Prostate gland (tissue), 2 donors: ENCODE results near the gene PPP4C. TPM values are rescaled to one million over a fixed set of nuclear protein-coding genes. Genes with fewer than 3 reads are reported as not detected.

Source experiments
- DNase-seq: peaks from one replicate; pipeline ENCODE4 v3.0.0-alpha.2; 2019; ENCODE audit warnings: low spot score
- H3K27ac ChIP-seq, 2 donors: fragments of 200-600 bp; sonication (generic); 2 replicates each; pipeline ENCODE4 v1.5.1; 2017 to 2019
- H3K27me3 ChIP-seq: fragments of 200-600 bp; sonication (generic); replicated peaks from 2 replicates; pipeline ENCODE4 v1.5.1; 2019; ENCODE audit not compliant: insufficient read depth
- H3K36me3 ChIP-seq, 2 donors: fragments of 200-600 bp; sonication (generic); 1 replicate in 1 of 2; 2 replicates in 1 of 2; pipeline versions ENCODE4 v1.5.1 to v1.8.1; 2017 to 2019
- H3K4me1 ChIP-seq: fragments of 200-600 bp; sonication (generic); replicated peaks from 2 replicates; pipeline ENCODE4 v1.5.1; 2019
- H3K4me3 ChIP-seq, 2 donors: fragments of 200-600 bp; sonication (generic); 2 replicates each; pipeline ENCODE4 v1.5.1; 2017 to 2019
- H3K9me3 ChIP-seq: fragments of 200-600 bp; sonication (generic); 2 replicates; pipeline ENCODE4 v1.5.1; 2017
- CTCF ChIP-seq, 4 experiments: fragments of 200-600 bp in 2 of 4; fragments of 450-650 bp in 2 of 4; sonication (generic) in 2 of 4; IDR thresholded peaks; 1 replicate in 3 of 4; 2 replicates in 1 of 4; pipeline ENCODE4 v1.5.1; 2016 to 2019; ENCODE audit warnings: antibody characterized with exemption in 4 of 4, mild to moderate bottlenecking in 2 of 4, moderate library complexity in 2 of 4
- POLR2A ChIP-seq: fragments of 450-650 bp; IDR thresholded peaks from one replicate; pipeline ENCODE4 v1.6.1; 2016; ENCODE audit warnings: antibody characterized with exemption, mild to moderate bottlenecking
- POLR2AphosphoS5 ChIP-seq: sonication (generic); formaldehyde crosslinking; IDR thresholded peaks from one replicate; pipeline ENCODE4 v1.6.1; 2017; ENCODE audit warnings: antibody characterized with exemption
- WGBS: methylation state at CpG from one replicate; pipeline ENCODE4 v1.1.5; 2018; 5-methylcytosine and 5-hydroxymethylcytosine counted together
- intact Hi-C: fragments of 100-400 bp; cut with DNase I; formaldehyde crosslinking; loops from one replicate; pipeline ENCODE4 v1.14.2; 2022
- total RNA-seq, 2 donors: library from RNA; depleted of rRNA; stranded (reverse); fragments of >200 nt; gene quantifications; one replicate each; pipeline ENCODE4 v1.1.0, GENCODE V29; 2016

Gene PPP4C
- total RNA-seq, 2 donors from 2014 or later: 67.8 to 85.4 TPM

- TF ChIP-seq POLR2AphosphoS5 (no peak), CTCF (IDR thresholded peaks at IDR 0.05) (no peak), POLR2A (no peak)
- DNase-seq: no peak
- H3K27ac ChIP-seq: peak overlapping the region; percentile 93 to 97
- H3K4me1 ChIP-seq: peaks cover 16% of the 10 kb centered on the region
- no peaks in the 10 kb centered on the region for H3K9me3 ChIP-seq
- H3K4me3 ChIP-seq: peak overlapping the region; percentile 82 to 94
- H3K36me3 ChIP-seq: no peaks in the 10 kb centered on the region
- intact Hi-C loops: loop anchor here (10.0 kb wide), 2 partner anchors 279 to 309 kb away; partner anchors contain the start of genes MYL11, TBC1D10B and ZNF771
- 9% methylated on average over 45 of the region's 47 CpGs for whole genome bisulfite sequencing
- no peaks in the 10 kb centered on the region for H3K27me3 ChIP-seq
Measured at GRCh38 chr16:30095166-30096078, 19.6 kb downstream of the PPP4C start.

GRCh38 chr16:30096105-30096861 lies 20.5 kb downstream of the PPP4C start, which contains the start of gene YPEL3:
Gene YPEL3, minus strand, starts transcription at chr16:30096213. Its CDS starts 731 bp downstream, at chr16:30095482.
- peaks cover 13% of the 10 kb centered on the region for H3K4me1 ChIP-seq
- peak within 1 kb of the TSS; percentile 93 to 97 for H3K27ac ChIP-seq
- H3K36me3 ChIP-seq: no peaks in the 10 kb centered on the region
- H3K9me3 ChIP-seq: no peaks in the 10 kb centered on the region
- H3K4me3 ChIP-seq: peak within 1 kb of the TSS; percentile 82 to 94
- no peaks in the 10 kb centered on the region for H3K27me3 ChIP-seq
- intact Hi-C loops: loop anchor here (10.0 kb wide), 2 partner anchors 279 to 309 kb away; partner anchors contain the start of genes MYL11, TBC1D10B and ZNF771
- TF ChIP-seq CTCF (IDR thresholded peaks at IDR 0.05) (no peak), POLR2AphosphoS5 (peak; percentile 75), POLR2A (peak; percentile 89)
- peak; percentile 94 for DNase-seq
- WGBS: 17% methylated on average over 36 of the region's 77 CpGs

GRCh38 chr16:30096862-30097563 lies 21.2 kb downstream of the PPP4C start:
- Histone ChIP-seq H3K9me3 (no peaks in the 10 kb centered on the region), H3K36me3 (no peaks in the 10 kb centered on the region), H3K27me3 (no peaks in the 10 kb centered on the region), H3K27ac (peak overlapping the region; percentile 93 to 97), H3K4me3 (no peak overlapping the region), H3K4me1 (peaks cover 12% of the 10 kb centered on the region)
- TF ChIP-seq POLR2A (no peak), POLR2AphosphoS5 (no peak), CTCF (IDR thresholded peaks at IDR 0.05) (no peak)
- intact Hi-C loops: loop anchor here (10.0 kb wide), 2 partner anchors 278 to 308 kb away; partner anchors contain the start of genes MYL11, TBC1D10B and ZNF771
- no peak for DNase-seq
- WGBS: 97% methylated on average over 18 of the region's 18 CpGs

GRCh38 chr16:30104090-30104489 lies 28.3 kb downstream of the PPP4C start:
- no peak overlapping the region for H3K27ac ChIP-seq
- no peaks in the 10 kb centered on the region for H3K27me3 ChIP-seq
- WGBS: 67% methylated on average over 4 of the region's 4 CpGs
- no peak overlapping the region for H3K4me3 ChIP-seq
- intact Hi-C loops: no loop called here
- H3K9me3 ChIP-seq: no peaks in the 10 kb centered on the region
- no peaks in the 10 kb centered on the region for H3K36me3 ChIP-seq
- H3K4me1 ChIP-seq: no peaks in the 10 kb centered on the region
- no peak for DNase-seq
- TF ChIP-seq POLR2AphosphoS5 (no peak), POLR2A (no peak), CTCF (IDR thresholded peaks at IDR 0.05) (no peak)
